Activated CD4-positive, alpha-beta memory T cell treated with anti-CD3 and anti-CD28 coated beads for 36 hours (primary cell): Measurements from ENCODE around the gene HYCC2. TPM values are rescaled to one million over a fixed set of nuclear protein-coding genes. Genes with fewer than 3 reads are reported as not detected.
"Not testable (repeated sequence)": the region's sequence is repeated elsewhere in the genome, so short reads cannot be mapped to it uniquely, and the experiment has no call there.

Experiments
- CTCF ChIA-PET: fragments of 350-600 bp; sonication (Branson Sonifier 250); formaldehyde crosslinking; loops from one replicate; lab custom pipeline; 2021; ENCODE audit warnings: antibody characterized with exemption, inconsistent platforms; lab: Charles Lee
- POLR2A ChIA-PET: fragments of 350-600 bp; sonication (Branson Sonifier 250); formaldehyde crosslinking; loops from one replicate; lab custom pipeline; 2021; ENCODE audit warnings: antibody characterized with exemption; lab: Charles Lee
- DNase-seq: peaks from one replicate; pipeline ENCODE4 v3.0.0-alpha.2; 2020
- H3K27ac Mint-ChIP-seq: one replicate; pipeline ENCODE4 v1.8.0; 2021; ENCODE audit warnings: mixed read lengths
- H3K27me3 Mint-ChIP-seq: one replicate; pipeline ENCODE4 v1.8.0; 2021; ENCODE audit warnings: mixed read lengths
- H3K36me3 Mint-ChIP-seq: one replicate; pipeline ENCODE4 v1.8.0; 2021; ENCODE audit warnings: mixed read lengths
- H3K4me1 Mint-ChIP-seq: one replicate; pipeline ENCODE4 v1.8.0; 2021; ENCODE audit warnings: low read depth, mixed read lengths
- H3K4me3 Mint-ChIP-seq: one replicate; pipeline ENCODE4 v1.8.0; 2021; ENCODE audit warnings: mild to moderate bottlenecking, mixed read lengths
- H3K9me3 Mint-ChIP-seq: one replicate; pipeline ENCODE4 v1.8.0; 2021; ENCODE audit warnings: mixed read lengths
- intact Hi-C: fragments of 100-400 bp; cut with micrococcal nuclease; formaldehyde crosslinking; loops from one replicate; pipeline ENCODE4 v1.15.1; 2023
- total RNA-seq, 2 experiments: library from RNA; stranded (reverse); gene quantifications; one replicate each; pipeline ENCODE4 v1.2.3, GENCODE V29; 2021

The HYCC2 gene
- total RNA-seq, 2 experiments from 2014 or later = 18.9 to 20.5 TPM

DNA sequence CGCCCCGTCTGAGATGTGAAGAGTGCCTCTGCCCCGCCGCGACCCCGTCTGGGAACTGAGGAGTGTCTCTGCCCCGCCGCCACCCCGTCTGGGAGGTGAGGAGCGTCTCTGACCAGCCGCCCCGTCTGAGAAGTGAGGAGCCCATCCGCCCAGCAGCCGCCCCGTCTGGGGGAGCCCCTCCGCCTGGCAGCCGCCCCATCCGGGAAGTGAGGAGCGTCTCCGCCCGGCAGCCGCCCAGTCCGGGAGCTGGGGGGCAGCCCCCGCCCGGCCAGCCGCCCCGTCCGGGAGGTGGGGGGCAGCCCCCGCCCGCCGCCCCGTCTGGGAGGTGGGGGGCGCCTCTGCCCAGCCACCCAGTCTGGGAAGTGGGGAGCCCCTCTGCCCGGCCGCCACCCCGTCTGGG is 29.0 kb downstream of the HYCC2 start:
- POLR2A ChIA-PET, CTCF ChIA-PET, DNase-seq, H3K9me3 Mint-ChIP-seq, H3K27me3 Mint-ChIP-seq, H3K4me1 Mint-ChIP-seq, H3K4me3 Mint-ChIP-seq, H3K27ac Mint-ChIP-seq, intact Hi-C loops: not testable (repeated sequence)
- peaks cover 28% of the 10 kb centered on the region for H3K36me3 Mint-ChIP-seq

DNA sequence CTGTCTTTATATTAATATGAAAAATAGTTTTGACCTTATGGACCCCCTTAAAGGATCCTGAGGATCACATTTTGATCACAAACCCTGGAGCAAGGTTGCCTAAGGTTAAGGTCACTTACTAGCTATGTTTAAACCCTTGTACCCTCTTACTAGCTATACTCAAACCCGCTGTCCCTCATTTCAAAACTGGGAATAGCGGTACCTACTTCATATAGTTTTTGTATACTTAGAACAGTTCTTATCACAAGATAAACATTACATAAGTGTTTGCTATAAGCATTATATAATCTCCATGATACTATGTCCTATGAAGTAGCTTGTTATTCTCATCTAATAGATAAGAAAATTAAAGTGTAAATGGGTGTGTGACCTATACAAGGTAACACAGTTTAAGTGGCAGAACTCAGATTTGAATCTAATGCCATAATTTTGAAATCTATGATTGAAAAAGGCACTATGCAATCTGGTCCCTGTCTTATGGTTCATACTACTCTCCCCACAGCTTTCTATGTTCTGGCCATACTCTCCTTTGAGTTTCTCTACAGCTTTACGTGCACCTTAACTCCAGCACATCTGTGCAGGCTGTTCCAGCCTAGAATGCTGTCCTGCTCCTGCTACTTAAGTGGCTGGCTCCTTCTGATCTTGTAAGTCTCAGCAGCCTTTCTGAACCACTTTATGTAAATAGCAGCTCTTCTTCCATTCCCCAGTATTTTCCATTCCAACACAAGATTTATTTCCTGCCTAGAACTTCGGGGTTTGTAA is 30.4 kb downstream of the HYCC2 start:
- no peaks in the 10 kb centered on the region for H3K4me1 Mint-ChIP-seq
- peaks cover 8% of the 10 kb centered on the region for H3K9me3 Mint-ChIP-seq
- no peak for DNase-seq
- H3K27ac Mint-ChIP-seq = no peak overlapping the region
- peaks cover 25% of the 10 kb centered on the region for H3K36me3 Mint-ChIP-seq
- intact Hi-C loops = no loop called here
- ChIA-PET POLR2A (no interaction called here), CTCF (interaction anchor here (1.2 kb wide), 1 partner anchor 27 kb away, joined by 4 read pairs; no protein-coding TSS in a partner anchor)
- H3K27me3 Mint-ChIP-seq = no peaks in the 10 kb centered on the region
- H3K4me3 Mint-ChIP-seq = no peak overlapping the region

DNA sequence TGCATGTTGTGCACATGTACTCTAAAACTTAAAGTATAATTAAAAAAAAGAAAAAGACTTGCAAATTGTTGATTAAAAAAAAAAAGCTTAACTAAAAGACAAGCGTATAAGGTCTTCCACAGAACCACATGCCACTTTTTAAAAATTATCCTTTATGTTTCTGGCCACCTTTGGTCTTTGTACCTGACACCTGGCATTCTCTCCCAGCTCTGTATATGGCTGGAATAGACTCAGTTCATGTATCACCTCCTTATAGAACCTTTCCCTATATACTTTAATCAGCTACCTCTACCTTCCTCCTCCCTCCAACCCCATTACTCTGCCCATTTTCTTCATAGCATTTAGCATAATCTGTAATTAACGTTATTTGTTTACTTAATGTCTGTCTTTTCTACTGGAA is 32.6 kb downstream of the HYCC2 start:
- Mint-ChIP-seq H3K36me3 (peaks cover 33% of the 10 kb centered on the region), H3K9me3 (peaks cover 13% of the 10 kb centered on the region), H3K4me3 (no peak overlapping the region), H3K27me3 (no peaks in the 10 kb centered on the region), H3K27ac (no peak overlapping the region), H3K4me1 (no peaks in the 10 kb centered on the region)
- intact Hi-C loops = no loop called here
- ChIA-PET CTCF (no interaction called here), POLR2A (no interaction called here)
- no peak for DNase-seq

DNA sequence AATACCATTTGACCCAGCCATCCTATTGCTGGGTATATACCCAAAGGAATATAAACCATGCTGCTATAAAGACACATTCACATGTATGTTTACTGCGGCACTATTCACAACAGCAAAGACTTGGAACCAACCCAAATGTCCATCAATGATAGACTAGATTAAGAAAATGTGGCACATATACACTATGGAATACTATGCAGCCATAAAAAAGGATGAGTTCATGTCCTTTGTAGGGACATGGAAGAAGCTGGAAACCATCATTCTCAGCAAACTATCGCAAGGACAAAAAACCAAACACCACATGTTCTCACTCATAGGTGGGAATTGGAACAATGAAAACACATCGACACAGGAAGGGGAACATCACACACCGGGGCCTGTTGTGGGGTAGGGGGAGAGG is 33.1 kb downstream of the HYCC2 start:
- peaks cover 33% of the 10 kb centered on the region for H3K36me3 Mint-ChIP-seq
- H3K27me3 Mint-ChIP-seq, POLR2A ChIA-PET, H3K27ac Mint-ChIP-seq, DNase-seq, intact Hi-C loops, H3K4me3 Mint-ChIP-seq, H3K4me1 Mint-ChIP-seq, CTCF ChIA-PET: not testable (repeated sequence)
- H3K9me3 Mint-ChIP-seq = peaks cover 13% of the 10 kb centered on the region

DNA sequence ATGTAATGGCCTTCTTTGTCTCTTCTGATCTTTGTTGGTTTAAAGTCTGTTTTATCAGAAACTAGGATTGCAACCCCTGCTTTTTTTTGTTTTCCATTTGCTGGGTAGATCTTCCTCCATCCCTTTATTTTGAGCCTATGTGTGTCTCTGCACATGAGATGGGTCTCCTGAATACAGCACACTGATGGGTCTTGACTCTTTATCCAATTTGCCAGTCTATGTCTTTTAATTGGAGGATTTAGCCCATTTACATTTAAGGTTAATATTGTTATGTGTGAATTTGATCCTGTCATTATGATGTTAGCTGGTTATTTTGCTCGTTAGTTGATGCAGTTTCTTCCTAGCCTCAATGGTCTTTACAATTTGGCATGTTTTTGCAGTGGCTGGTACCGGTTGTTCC is 37.1 kb downstream of the HYCC2 start:
- CTCF ChIA-PET, H3K27ac Mint-ChIP-seq, H3K4me3 Mint-ChIP-seq, intact Hi-C loops, DNase-seq, H3K27me3 Mint-ChIP-seq, H3K4me1 Mint-ChIP-seq, POLR2A ChIA-PET: not testable (repeated sequence)
- Mint-ChIP-seq H3K36me3 (peaks cover 29% of the 10 kb centered on the region), H3K9me3 (peaks cover 20% of the 10 kb centered on the region)

DNA sequence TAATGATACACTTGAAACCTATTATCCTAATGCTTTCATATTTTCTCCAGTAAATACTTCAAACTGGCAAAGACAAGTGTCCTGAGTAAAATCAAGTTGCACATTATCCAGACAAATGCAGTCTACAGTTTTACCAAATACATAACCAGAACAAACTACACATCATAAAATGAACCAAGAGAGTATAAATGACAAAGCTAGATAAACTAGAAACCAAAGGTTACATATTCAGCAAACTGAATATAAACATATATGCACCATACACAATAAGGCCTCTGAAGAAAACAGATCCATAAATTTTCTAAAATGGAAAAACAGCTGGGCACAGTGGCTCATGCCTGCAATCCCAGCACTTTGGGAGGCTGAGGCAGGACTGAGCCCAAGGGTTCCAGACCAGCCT is 47.0 kb downstream of the HYCC2 start:
- ChIA-PET CTCF (no interaction called here), POLR2A (no interaction called here)
- DNase-seq = no peak
- no peak overlapping the region for H3K27ac Mint-ChIP-seq
- H3K4me1 Mint-ChIP-seq = peaks cover 26% of the 10 kb centered on the region
- intact Hi-C loops = no loop called here
- peaks cover 26% of the 10 kb centered on the region for H3K36me3 Mint-ChIP-seq
- no peak overlapping the region for H3K4me3 Mint-ChIP-seq
- H3K27me3 Mint-ChIP-seq = no peaks in the 10 kb centered on the region
- peaks cover 11% of the 10 kb centered on the region for H3K9me3 Mint-ChIP-seq

DNA sequence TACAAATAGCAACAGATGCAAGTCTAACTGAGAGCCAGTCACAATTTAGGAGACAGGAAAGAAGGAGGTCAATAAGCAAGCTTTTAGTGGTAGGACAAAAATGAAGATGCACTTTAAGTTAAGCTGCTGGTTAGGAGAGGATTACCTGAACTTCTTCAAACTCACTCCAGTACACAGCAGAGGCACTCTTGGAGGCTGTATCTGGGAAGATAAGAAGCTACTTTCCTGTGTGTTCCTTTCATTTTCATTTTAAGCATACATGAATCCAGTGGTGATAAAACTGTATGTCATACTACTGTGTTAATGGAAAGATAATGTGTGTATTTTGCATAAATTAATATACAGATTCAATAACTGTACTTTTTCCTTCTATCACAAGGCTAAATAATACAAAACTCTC is 49.6 kb downstream of the HYCC2 start:
- no peak for DNase-seq
- ChIA-PET POLR2A (no interaction called here), CTCF (interaction anchor here (1.5 to 2.2 kb wide), 2 partner anchors 47 to 211 kb away, joined by 5 to 6 read pairs; no protein-coding TSS in a partner anchor)
- peaks cover 15% of the 10 kb centered on the region for H3K36me3 Mint-ChIP-seq
- no peaks in the 10 kb centered on the region for H3K9me3 Mint-ChIP-seq
- no peak overlapping the region for H3K4me3 Mint-ChIP-seq
- H3K4me1 Mint-ChIP-seq = peaks cover 22% of the 10 kb centered on the region
- H3K27ac Mint-ChIP-seq = peak overlapping the region; percentile 43
- intact Hi-C loops = no loop called here
- H3K27me3 Mint-ChIP-seq = no peaks in the 10 kb centered on the region

Other genes starting within 250 kb of the HYCC2 start
- 100 to 1,000 TPM; 112 to 114 TPM for gene CLK1, start 207.0 kb downstream of the HYCC2 start, total RNA-seq
- 10 to 100 TPM; 84.0 to 87.9 TPM for gene PPIL3, start 182.6 kb downstream of the HYCC2 start, total RNA-seq
- 10 to 100 TPM; 30.8 to 32.7 TPM for gene NIF3L1, start 182.3 kb downstream of the HYCC2 start, total RNA-seq
- gene ORC2, start 108.0 kb downstream of the HYCC2 start, total RNA-seq = 10 to 100 TPM; 53.0 to 65.1 TPM
- 100 to 1,000 TPM; 158 to 162 TPM for gene NDUFB3, start 330 bp upstream of the HYCC2 start, total RNA-seq
- 100 to 1,000 TPM; 325 to 343 TPM for gene CFLAR, start 44.5 kb upstream of the HYCC2 start, total RNA-seq
- gene CASP10, start 111.5 kb upstream of the HYCC2 start, total RNA-seq = 10 to 100 TPM; 15.9 to 16.7 TPM
- 10 to 100 TPM; 55.9 to 56.3 TPM for gene CASP8, start 188.9 kb upstream of the HYCC2 start, total RNA-seq